HG03457 (cell line): ENCODE results near the gene XKR8.
"Not testable (repeated sequence)": the region's sequence is repeated elsewhere in the genome, so short reads cannot be mapped to it uniquely, and the experiment has no call there.

Experiments used
- ATAC-seq: cut with Tn5 transposase; IDR thresholded peaks from one replicate; pipeline ENCODE4 v1.9.1; 2021; ENCODE audit warnings: moderate number of reproducible peaks; ENCODE audit not compliant: unreplicated experiment

The XKR8 gene

DNA sequence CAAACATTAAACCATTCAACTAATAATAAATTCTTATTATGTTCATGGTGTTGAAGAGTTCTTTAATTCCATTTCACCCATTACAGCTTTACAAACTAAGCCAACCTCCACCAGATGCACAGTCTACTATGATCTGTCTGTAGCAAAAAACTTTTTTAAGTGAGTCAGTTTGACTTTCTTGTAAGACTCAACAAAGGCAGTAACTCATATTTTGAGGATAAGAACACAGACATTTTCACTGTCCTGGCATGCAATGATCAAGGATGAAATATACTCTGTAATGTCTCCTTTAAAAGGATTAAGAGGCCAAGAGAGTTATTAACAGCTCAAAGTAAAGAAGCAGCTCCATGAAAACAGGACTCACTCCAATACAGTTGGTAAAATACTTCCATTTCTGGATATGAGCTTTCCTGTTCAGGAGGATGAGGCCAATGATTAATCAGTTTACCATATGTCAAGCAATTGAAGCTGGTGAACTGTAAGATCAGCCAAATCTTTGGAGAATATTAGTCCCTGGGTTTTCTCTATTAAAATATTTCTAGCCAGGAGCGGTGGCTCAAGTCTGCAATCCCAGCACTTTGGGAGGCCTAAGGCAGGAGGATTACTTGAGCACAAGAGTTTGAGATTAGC, 20.6 kb downstream of the XKR8 start:
- no peak for ATAC-seq

DNA sequence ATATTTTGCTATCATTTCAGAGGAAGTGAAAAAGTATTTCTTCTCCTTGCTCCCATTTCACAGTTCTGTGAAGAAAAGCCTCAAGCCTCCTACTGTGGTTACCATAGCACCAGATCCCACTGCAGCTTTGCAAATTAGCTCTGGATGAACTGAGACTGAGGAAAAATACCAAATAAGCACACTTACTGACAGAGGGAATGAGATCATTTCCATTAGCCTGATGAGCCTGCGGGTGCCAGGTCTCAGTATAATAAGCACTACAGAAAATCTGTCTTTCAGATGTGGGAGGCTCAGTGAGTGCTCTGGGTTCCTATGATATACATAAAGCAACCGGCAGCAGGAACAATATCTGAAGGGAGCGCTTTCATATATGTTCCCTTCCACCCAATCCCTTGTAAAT, 21.4 kb downstream of the XKR8 start:
- ATAC-seq = no peak

DNA sequence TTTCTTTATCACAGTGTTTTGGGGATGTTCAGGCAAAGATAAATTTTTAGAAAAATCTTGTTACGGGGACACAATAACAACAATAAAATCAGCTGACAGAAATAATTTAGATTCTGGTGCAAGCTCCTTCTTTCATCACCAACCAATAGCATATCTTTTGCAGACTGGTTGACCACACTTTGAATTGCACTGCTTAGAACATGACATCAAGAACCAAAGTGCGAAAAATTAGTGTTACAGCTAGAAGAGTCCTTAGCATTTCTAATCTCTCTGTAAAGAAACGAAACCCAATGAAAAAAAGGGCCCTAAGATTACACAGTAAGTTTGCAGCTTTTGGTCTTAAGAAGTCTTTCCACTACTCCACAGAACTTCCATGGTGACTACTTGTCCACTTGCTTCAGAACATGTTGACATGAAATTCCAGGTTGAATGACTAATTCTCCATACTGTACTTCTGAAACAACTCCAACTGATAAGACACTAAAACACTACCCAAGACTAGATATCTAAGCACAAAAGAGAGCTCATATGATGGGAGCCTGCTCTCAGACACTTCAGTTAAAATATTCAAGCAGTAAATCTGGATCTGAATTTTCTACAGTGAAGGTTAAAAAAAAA, 31.3 kb downstream of the XKR8 start:
- ATAC-seq = no peak

DNA sequence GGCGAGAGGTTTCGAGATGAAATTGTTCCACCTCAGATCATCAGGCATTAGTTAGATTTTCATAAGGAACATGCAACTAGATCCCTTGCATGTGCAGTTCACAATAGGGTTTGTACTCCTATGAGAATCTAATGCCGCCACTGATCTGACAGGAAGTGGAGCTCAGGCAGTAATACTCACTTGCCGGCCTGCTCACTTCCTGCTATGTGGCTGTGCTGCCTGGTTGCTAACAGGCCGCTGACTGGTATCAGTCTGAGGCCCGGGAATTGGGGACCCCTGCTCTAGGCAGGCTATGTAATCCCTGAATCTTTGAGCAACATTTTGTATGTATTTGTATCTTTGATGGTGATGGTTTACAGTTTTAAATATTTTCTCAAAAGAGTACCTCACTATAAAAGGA, 32.5 kb downstream of the XKR8 start:
- ATAC-seq = no peak

DNA sequence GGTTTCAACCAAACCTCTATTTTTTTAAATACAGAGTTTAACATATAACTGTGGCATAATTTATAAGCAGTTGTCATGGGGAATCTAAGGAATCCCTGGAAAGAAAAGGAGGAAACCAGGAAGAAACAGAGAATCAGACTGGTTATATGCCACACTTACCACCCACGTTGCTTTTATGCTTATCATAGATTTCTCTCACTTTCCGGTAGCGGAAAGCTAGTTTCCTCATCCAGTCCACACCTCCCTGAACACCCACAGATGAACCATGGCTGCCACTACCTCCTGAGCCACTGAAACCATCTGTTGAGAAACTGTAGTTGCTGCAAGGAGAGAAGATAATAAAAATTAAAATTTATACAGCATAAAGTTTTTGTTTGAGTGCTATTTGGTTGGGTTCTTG, 33.5 kb downstream of the XKR8 start:
- ATAC-seq = no peak

DNA sequence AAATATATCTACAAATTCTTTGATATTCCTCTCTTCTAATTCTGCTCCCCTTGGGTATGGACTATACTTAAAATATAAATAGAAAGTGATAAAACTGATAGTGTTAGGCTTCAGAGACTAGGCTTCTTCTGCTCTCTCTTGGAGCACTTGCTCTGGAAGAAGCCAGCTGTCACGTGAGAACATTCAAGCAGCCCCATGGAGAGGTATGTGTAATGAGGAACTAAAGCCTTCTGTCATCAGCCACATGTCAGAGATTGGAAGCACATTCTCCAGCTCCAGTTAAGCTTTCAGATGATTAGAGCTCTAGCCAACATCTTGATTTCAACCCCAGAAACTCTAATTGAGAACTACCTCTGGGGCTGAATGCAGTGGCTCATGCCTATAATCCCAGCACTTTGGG, 34.3 kb downstream of the XKR8 start:
- no peak for ATAC-seq

DNA sequence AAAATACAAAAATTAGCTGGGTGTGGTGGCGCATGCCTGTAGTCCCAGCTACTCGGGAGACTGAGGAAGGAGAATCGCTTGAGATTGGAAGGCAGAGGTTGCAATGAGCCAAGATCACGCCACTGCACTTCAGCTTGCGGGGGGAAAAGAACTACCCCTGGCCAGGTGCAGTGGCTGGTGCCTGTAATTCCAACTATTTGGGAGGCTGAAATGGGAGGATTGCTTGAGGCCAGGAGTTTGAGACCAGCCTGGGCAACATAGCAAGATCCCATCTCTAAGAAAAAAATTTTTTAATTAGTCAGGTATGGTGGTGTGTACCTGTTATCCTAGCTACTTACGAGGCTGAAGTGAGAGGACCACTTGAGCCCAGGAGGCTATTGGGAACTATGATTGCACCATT, 34.8 kb downstream of the XKR8 start:
- ATAC-seq = not testable (repeated sequence)

DNA sequence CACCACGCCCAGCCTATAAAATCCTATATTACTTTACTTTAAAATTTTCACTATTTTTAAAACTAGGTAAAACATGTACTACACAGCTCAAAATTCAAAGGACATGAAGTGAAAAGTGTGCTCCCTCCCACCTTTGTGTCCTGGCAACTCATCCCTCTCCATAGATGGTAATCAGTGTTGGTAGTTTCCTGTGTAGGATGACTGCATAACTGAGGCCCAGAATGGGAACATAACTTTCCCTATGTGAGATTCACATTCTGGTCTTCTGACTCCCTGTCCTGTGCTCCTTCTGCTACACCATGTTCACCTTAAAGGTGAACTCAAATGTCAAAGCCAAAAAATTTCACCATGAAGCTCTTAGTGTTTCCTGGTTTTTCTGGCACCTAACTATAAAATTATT, 39.3 kb downstream of the XKR8 start:
- no peak for ATAC-seq

DNA sequence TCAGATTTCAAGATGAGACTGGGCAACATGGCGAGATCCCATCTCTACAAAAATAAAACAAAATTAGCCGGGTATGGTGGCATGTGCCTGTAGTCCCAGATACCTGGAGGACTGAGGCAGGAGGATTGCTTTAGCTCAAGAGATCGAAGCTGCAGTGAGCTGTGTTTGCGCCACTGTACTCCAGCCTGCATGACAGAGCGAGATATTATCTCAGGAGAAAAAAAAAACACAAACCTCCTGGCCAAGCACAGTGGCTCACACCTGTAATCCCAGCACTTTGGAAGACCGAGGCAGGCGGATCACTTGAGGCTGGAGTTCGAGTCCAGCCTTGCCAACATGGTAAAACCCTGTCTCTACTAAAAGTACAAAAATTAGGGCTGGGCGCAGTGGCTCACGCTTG, 42.8 kb downstream of the XKR8 start:
- no peak for ATAC-seq

DNA sequence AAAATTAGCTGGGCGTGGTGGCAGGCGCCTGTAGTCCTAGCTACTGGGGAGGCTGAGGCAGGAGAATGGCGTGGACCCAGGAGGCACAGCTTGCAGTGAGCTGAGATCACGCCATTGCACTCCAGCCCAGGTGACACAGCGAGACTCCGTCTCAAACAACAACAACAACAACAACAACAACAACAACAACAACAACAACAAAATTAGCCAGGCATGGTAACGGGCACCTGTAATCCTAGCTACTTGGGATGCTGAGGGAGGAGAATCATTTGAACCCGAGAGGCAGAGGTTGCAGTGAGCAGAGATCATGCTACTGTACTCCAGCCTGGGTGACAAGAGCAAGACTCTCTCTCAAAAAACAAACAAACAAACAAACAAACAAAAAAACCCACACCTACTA, 43.3 kb downstream of the XKR8 start:
- ATAC-seq = not testable (repeated sequence)

DNA sequence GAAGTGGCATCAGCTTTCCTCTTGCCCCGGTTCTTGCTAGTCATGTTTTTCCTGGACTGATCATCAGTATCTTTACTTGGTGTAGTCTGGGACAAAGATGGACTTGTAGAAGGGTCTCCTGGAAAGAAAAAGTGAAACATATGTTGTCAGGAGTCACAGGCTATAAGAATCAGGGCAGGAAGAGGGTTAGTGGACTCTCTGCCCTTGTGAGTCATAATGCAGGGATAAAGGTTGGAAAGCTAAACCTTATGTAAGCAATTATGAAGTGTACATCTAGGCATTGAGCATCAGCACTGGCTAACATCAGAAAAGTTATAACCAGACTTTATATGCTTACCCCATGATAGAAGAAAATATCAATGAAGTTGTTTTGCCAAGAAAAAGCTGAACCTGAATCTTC, 51.2 kb downstream of the XKR8 start:
- no peak for ATAC-seq
